CD4-positive, alpha-beta T cell treated with Interleukin-17A for 4 hours (primary cell): ENCODE measurements around the gene TMEM229A.
"Not testable (repeated sequence)": the region's sequence is repeated elsewhere in the genome, so short reads cannot be mapped to it uniquely, and the experiment has no call there.

Experiments used
- DNase-seq: peaks from one replicate; pipeline ENCODE4 v3.0.0-alpha.2; 2020; ENCODE audit warnings: mixed read lengths

Gene TMEM229A

GRCh38 chr7:124032369-124033094, at the start of gene TMEM229A:
TMEM229A (minus strand) TSS chr7:124033067; CDS start chr7:124033003, 64 bp downstream.
- DNase-seq = no peak

GRCh38 chr7:124082234-124082633, 49.4 kb upstream of the TMEM229A start:
- DNase-seq = not testable (repeated sequence)

GRCh38 chr7:124077546-124077945, 44.7 kb upstream of the TMEM229A start:
- no peak for DNase-seq

- DNase-seq = no peak
These were observed 44.0 kb upstream of the TMEM229A start for GRCh38 chr7:124076841-124077240.

- DNase-seq = no peak
These were observed 41.1 kb upstream of the TMEM229A start for GRCh38 chr7:124074007-124074406.

- DNase-seq = no peak
These were observed 40.4 kb upstream of the TMEM229A start for GRCh38 chr7:124073310-124073645.

GRCh38 chr7:124072603-124073309, 39.9 kb upstream of the TMEM229A start:
- no peak for DNase-seq

GRCh38 chr7:124071843-124072242, 39.0 kb upstream of the TMEM229A start:
- no peak for DNase-seq

GRCh38 chr7:124062171-124062570, 29.3 kb upstream of the TMEM229A start:
- no peak for DNase-seq

- no peak for DNase-seq
These were observed 27.7 kb upstream of the TMEM229A start for GRCh38 chr7:124060528-124060927.

GRCh38 chr7:124059375-124059774, 26.5 kb upstream of the TMEM229A start:
- no peak for DNase-seq

GRCh38 chr7:124058515-124058914, 25.6 kb upstream of the TMEM229A start:
- DNase-seq = no peak

- DNase-seq = no peak
These were observed 25.0 kb upstream of the TMEM229A start for GRCh38 chr7:124057872-124058271.

GRCh38 chr7:124056234-124056633, 23.4 kb upstream of the TMEM229A start:
- DNase-seq = no peak

- no peak for DNase-seq
These were observed 19.0 kb upstream of the TMEM229A start for GRCh38 chr7:124051681-124052377.

- DNase-seq = no peak
These were observed 10.0 kb upstream of the TMEM229A start for GRCh38 chr7:124042826-124043225.

GRCh38 chr7:124041439-124041838, 8.6 kb upstream of the TMEM229A start:
- DNase-seq = no peak

- not testable (repeated sequence) for DNase-seq
These were observed 5.0 kb upstream of the TMEM229A start for GRCh38 chr7:124037902-124038301.

- DNase-seq = no peak
These were observed 2.8 kb upstream of the TMEM229A start for GRCh38 chr7:124035706-124036105.

- DNase-seq = no peak
These were observed 1.9 kb upstream of the TMEM229A start for GRCh38 chr7:124034754-124035100.

GRCh38 chr7:124033807-124034753, 1.2 kb upstream of the TMEM229A start:
- no peak for DNase-seq

GRCh38 chr7:124033095-124033806, 384 bp upstream of the TMEM229A start:
- DNase-seq = no peak
